ENCODE results near the gene TFAP2A.

Gene TFAP2A

GRCh38 chr6:10347561-10348327 lies 67.1 kb downstream of the TFAP2A start:
- in situ Hi-C loops (cut with HindIII; ENCODE audit: low sequenced_read_pairs): no loop called here
